Measurements from ENCODE around the gene PRLH. TPM values are rescaled to one million over a fixed set of nuclear protein-coding genes. Genes with fewer than 3 reads are reported as not detected.

The PRLH gene
- total and polyA plus RNA-seq, 2 of the 13 experiments (the other 11 are each of a cell fraction or from before 2014, with no cell fraction given): not detected

DNA sequence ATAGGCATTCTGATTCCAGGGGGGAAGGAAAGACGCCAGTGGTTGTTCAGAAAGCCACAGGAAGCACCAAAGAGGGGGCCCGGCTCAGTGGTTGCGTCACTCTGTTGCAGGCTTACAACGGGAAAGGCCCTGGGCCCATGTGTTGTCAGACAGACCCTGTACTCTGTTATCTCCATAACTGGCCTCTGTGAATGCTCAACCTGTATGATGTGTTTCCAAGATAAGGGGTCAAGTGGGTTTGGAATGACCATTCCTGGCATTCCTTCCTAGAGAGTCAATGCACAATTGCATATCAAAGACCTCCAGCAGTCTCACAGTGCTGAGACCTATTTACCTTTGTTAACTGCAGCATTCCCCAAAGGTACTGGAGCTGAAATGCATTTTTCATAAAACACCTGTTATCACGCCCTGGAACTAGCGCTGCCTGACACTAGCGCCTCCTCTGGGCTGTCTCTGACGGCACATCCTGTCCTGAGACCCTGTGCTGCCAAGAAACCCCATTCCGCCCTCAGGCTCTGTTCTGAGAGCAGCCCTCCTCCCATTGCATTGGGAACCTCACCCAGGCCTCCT lies 47.9 kb downstream of the PRLH start (continued):
- TF ChIP-seq, protein P1, sequence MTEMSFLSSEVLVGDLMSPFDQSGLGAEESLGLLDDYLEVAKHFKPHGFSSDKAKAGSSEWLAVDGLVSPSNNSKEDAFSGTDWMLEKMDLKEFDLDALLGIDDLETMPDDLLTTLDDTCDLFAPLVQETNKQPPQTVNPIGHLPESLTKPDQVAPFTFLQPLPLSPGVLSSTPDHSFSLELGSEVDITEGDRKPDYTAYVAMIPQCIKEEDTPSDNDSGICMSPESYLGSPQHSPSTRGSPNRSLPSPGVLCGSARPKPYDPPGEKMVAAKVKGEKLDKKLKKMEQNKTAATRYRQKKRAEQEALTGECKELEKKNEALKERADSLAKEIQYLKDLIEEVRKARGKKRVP (CRISPR knock-in tag; IDR thresholded peaks at IDR 0.05): peak in 1 of 2 experiments; percentile 98; a peak in 2 of 4 replicates
- TF ChIP-seq PRPF4 (IDR thresholded peaks at IDR 0.05; ENCODE audit: low read depth, low read length, poor library complexity, severe bottlenecking) (no peak), HMG20B (CRISPR knock-in tag; conservative IDR thresholded peaks at IDR 0.05) (peak; percentile 97), SOX13 (IDR thresholded peaks at IDR 0.05) (peak; percentile 94), SOX13 (CRISPR knock-in tag; conservative IDR thresholded peaks at IDR 0.05 in 1 of 2, IDR thresholded peaks at IDR 0.05 in 1 of 2) (peak in 1 of 2 experiments; percentile 98; a peak in 2 of 4 replicates), ZNF230 (CRISPR knock-in tag; IDR thresholded peaks at IDR 0.05) (no peak), HNRNPUL1 (IDR thresholded peaks at IDR 0.05; ENCODE audit: low read depth, low read length) (no peak), E2F5 (CRISPR knock-in tag; conservative IDR thresholded peaks at IDR 0.05) (no peak), TMF1 (CRISPR knock-in tag; IDR thresholded peaks at IDR 0.05; ENCODE audit: low read depth) (0 out of 2 replicates have a peak, but pooled peaks have one; percentile 64), ISL2 (CRISPR knock-in tag; IDR thresholded peaks at IDR 0.05) (peak; percentile 95), RFX1 (IDR thresholded peaks at IDR 0.05) (no peak), DR1 (CRISPR knock-in tag; IDR thresholded peaks at IDR 0.05) (no peak), ZNF556 (CRISPR knock-in tag; IDR thresholded peaks at IDR 0.05; ENCODE audit: borderline replicate concordance) (no peak; the same call in 1 of the 2 replicates), ZNF335 (CRISPR knock-in tag; IDR thresholded peaks at IDR 0.05) (no peak), MEIS2 (CRISPR knock-in tag; IDR thresholded peaks at IDR 0.05) (peak; percentile 93), HMG20A (CRISPR knock-in tag; IDR thresholded peaks at IDR 0.05; ENCODE audit: borderline replicate concordance) (peak; percentile 98), SIX1 (CRISPR knock-in tag; IDR thresholded peaks at IDR 0.05; ENCODE audit: borderline replicate concordance) (peak; percentile 85), PAWR (CRISPR knock-in tag; IDR thresholded peaks at IDR 0.05; ENCODE audit: borderline replicate concordance) (no peak), STAT5B (CRISPR knock-in tag; IDR thresholded peaks at IDR 0.05) (0 out of 2 replicates have a peak, but pooled peaks have one; percentile 77), ZNF674 (CRISPR knock-in tag; IDR thresholded peaks at IDR 0.05; ENCODE audit: low read depth) (0 out of 2 replicates have a peak, but pooled peaks have one; percentile 72), FOXA1 (IDR thresholded peaks at IDR 0.05) (no peak; the same call in 1 of the 2 replicates), FOXA1 (CRISPR knock-in tag; IDR thresholded peaks at IDR 0.05) (peak; percentile 92)
- TF ChIP-seq, protein P2, sequence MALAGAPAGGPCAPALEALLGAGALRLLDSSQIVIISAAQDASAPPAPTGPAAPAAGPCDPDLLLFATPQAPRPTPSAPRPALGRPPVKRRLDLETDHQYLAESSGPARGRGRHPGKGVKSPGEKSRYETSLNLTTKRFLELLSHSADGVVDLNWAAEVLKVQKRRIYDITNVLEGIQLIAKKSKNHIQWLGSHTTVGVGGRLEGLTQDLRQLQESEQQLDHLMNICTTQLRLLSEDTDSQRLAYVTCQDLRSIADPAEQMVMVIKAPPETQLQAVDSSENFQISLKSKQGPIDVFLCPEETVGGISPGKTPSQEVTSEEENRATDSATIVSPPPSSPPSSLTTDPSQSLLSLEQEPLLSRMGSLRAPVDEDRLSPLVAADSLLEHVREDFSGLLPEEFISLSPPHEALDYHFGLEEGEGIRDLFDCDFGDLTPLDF (CRISPR knock-in tag; IDR thresholded peaks at IDR 0.05): no peak
- TF ChIP-seq, protein P3, sequence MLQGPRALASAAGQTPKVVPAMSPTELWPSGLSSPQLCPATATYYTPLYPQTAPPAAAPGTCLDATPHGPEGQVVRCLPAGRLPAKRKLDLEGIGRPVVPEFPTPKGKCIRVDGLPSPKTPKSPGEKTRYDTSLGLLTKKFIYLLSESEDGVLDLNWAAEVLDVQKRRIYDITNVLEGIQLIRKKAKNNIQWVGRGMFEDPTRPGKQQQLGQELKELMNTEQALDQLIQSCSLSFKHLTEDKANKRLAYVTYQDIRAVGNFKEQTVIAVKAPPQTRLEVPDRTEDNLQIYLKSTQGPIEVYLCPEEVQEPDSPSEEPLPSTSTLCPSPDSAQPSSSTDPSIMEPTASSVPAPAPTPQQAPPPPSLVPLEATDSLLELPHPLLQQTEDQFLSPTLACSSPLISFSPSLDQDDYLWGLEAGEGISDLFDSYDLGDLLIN (CRISPR knock-in tag; IDR thresholded peaks at IDR 0.05; ENCODE audit: borderline replicate concordance): no peak
- TF ChIP-seq, protein P4, sequence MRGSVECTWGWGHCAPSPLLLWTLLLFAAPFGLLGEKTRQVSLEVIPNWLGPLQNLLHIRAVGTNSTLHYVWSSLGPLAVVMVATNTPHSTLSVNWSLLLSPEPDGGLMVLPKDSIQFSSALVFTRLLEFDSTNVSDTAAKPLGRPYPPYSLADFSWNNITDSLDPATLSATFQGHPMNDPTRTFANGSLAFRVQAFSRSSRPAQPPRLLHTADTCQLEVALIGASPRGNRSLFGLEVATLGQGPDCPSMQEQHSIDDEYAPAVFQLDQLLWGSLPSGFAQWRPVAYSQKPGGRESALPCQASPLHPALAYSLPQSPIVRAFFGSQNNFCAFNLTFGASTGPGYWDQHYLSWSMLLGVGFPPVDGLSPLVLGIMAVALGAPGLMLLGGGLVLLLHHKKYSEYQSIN (CRISPR knock-in tag; IDR thresholded peaks at IDR 0.05; ENCODE audit: borderline replicate concordance): no peak
- TF ChIP-seq, protein P5, sequence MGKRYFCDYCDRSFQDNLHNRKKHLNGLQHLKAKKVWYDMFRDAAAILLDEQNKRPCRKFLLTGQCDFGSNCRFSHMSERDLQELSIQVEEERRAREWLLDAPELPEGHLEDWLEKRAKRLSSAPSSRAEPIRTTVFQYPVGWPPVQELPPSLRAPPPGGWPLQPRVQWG (CRISPR knock-in tag; IDR thresholded peaks at IDR 0.05; ENCODE audit: borderline replicate concordance, low read depth): no peak
